Progenitor cell of endocrine pancreas (in vitro differentiated cells): ENCODE measurements around the gene CRELD2. TPM values are rescaled to one million over a fixed set of nuclear protein-coding genes. Genes with fewer than 3 reads are reported as not detected.

ENCODE experiments used
- DNase-seq: peaks from one replicate; pipeline ENCODE4 v3.0.0; 2021; ENCODE audit warnings: low spot score; ENCODE audit not compliant: unreplicated experiment
- H3K27ac Mint-ChIP-seq: 2 replicates; pipeline ENCODE4 v1.8.0; 2021; ENCODE audit warnings: mild to moderate bottlenecking, moderate library complexity, mixed read lengths
- H3K27me3 Mint-ChIP-seq: 2 replicates; pipeline ENCODE4 v1.8.0; 2021; ENCODE audit warnings: mixed read lengths
- H3K36me3 Mint-ChIP-seq: 2 replicates; pipeline ENCODE4 v1.8.0; 2022; ENCODE audit warnings: mixed read lengths; ENCODE audit not compliant: insufficient read depth
- H3K4me1 Mint-ChIP-seq: 2 replicates; pipeline ENCODE4 v1.8.0; 2021; ENCODE audit warnings: low read depth, mixed read lengths
- H3K4me3 Mint-ChIP-seq: 2 replicates; pipeline ENCODE4 v1.8.0; 2021; ENCODE audit warnings: low read depth, mild to moderate bottlenecking, moderate library complexity, mixed read lengths
- H3K9me3 Mint-ChIP-seq: 2 replicates; pipeline ENCODE4 v1.8.0; 2021; ENCODE audit warnings: low read depth, mixed read lengths
- total RNA-seq: library from RNA; stranded (reverse); gene quantifications from 2 replicates; pipeline ENCODE4 v1.2.1, GENCODE V29; 2021
- TF ChIP-seq, protein P1 (sequence below): fragments of 200-600 bp; sonication (generic); IDR thresholded peaks from one replicate; pipeline ENCODE4 v1.5.0; 2021; ENCODE audit warnings: antibody characterized with exemption, mild to moderate bottlenecking; ENCODE audit not compliant: unreplicated experiment

CRELD2 gene
- total RNA-seq, 1 donor from 2014 or later, result 42.2 TPM

DNA sequence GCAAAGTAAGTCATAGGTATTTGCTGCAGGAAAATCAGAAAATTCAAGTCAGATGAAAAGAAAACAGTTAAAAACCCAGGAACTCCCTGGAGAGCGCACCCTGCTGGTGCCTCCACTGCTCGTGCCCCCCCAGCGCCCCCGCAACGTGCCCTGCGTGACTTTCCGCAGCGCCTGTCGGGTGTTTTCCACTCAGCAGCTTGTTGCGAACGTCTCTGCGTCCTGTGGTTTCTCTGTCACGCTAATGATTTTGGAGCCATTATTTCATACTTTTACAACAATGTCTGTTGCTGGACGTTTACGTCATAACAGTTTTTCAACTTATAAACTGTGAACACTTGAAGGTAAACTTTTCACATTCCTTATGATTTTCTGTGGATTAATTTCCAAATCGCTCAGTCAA is 5.0 kb downstream of the CRELD2 start:
- no peak overlapping the region for H3K27ac Mint-ChIP-seq
- no peak overlapping the region for H3K4me3 Mint-ChIP-seq
- H3K27me3 Mint-ChIP-seq, result no peaks in the 10 kb centered on the region
- TF ChIP-seq, protein P1, sequence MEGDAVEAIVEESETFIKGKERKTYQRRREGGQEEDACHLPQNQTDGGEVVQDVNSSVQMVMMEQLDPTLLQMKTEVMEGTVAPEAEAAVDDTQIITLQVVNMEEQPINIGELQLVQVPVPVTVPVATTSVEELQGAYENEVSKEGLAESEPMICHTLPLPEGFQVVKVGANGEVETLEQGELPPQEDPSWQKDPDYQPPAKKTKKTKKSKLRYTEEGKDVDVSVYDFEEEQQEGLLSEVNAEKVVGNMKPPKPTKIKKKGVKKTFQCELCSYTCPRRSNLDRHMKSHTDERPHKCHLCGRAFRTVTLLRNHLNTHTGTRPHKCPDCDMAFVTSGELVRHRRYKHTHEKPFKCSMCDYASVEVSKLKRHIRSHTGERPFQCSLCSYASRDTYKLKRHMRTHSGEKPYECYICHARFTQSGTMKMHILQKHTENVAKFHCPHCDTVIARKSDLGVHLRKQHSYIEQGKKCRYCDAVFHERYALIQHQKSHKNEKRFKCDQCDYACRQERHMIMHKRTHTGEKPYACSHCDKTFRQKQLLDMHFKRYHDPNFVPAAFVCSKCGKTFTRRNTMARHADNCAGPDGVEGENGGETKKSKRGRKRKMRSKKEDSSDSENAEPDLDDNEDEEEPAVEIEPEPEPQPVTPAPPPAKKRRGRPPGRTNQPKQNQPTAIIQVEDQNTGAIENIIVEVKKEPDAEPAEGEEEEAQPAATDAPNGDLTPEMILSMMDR, result no peak
- DNase-seq, result no peak
- H3K9me3 Mint-ChIP-seq, result no peaks in the 10 kb centered on the region
- peaks cover 3% of the 10 kb centered on the region for H3K4me1 Mint-ChIP-seq
- H3K36me3 Mint-ChIP-seq, result peaks cover 4% of the 10 kb centered on the region

DNA sequence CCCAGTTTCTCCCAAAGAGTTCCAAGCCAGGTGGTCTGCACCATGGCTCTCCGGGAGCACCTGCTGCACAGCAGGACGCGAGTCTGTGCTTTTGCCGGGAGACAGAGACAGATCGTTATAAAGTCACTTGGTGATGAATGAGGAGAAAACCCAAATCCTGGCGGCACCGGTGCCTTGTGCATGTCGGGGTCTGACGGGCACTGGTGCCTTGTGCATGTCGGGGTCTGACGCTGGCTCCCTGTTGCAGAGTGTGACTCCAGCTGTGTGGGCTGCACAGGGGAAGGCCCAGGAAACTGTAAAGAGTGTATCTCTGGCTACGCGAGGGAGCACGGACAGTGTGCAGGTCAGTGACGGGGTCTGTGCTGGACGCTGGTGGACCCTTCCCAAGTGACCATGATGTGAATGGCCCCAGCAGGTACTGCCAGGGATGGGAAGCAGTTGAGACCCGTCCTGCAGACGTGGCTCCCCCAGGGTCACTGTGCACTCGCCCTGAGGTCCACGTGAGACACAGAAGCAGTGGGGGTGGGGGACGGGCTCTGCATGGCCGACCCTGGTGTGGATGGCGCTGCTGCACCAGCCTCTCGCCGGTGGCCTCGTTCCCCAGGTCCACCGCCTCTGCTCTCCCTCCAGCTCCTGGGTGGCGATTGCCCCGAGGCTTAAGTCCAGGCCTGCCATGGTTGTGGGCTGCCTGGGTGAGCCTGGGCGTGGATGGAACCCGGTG is 5.8 kb downstream of the CRELD2 start:
- Mint-ChIP-seq H3K27me3 (no peaks in the 10 kb centered on the region), H3K4me3 (no peak overlapping the region), H3K27ac (no peak overlapping the region), H3K4me1 (peaks cover 3% of the 10 kb centered on the region), H3K36me3 (peaks cover 4% of the 10 kb centered on the region), H3K9me3 (no peaks in the 10 kb centered on the region)
- DNase-seq, result no peak
- TF ChIP-seq, protein P1, result no peak

DNA sequence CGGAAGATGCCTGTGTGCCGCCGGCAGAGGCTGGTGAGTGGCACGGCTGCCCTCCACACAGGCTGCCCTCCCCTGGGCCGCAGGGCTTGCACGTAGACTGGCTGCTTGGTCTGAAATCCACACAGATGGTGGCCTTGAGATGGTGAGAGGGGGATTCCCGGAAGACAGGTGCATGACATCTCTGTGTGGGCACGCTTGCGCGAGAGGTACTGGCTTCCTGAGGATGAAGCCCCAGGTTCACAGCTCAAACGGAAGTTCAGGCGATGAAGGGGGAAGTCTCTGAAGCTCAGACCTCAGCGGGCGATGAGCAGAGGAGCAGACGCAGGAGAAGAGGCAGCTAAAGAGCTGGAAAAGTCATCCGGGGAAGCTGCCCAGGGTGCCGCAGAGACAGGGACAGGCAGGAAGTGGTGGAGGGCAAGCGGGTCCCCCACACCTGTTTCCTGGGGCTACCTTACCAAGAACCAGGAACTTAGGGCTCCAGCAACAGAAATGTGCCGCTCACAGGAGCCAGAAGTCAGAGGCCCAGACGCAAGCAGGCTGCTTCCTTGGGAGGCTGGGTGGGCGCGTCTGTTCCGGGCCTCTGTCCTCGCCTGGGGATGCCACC is 7.2 kb downstream of the CRELD2 start:
- TF ChIP-seq, protein P1, result no peak
- H3K36me3 Mint-ChIP-seq, result peaks cover 4% of the 10 kb centered on the region
- H3K4me3 Mint-ChIP-seq, result no peak overlapping the region
- peaks cover 6% of the 10 kb centered on the region for H3K27me3 Mint-ChIP-seq
- H3K9me3 Mint-ChIP-seq, result no peaks in the 10 kb centered on the region
- H3K4me1 Mint-ChIP-seq, result no peaks in the 10 kb centered on the region
- H3K27ac Mint-ChIP-seq, result no peak overlapping the region
- no peak for DNase-seq

DNA sequence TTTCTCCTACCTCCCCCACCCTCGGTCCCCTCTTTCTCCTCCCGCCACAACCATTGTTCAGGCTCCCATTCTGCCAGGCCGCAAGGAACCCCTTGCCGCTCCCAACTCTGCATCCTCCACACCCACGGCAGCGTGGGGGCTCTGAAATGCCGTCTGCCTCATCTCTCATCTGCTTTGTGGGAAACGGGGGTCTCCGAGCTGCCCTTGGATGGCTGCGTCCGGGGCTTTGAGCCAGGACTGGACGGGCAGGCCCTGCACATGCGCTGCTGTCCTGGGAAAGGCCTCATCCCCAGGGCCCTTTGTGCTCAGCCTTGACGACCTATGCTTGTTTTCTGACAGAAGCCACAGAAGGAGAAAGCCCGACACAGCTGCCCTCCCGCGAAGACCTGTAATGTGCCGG is 8.5 kb downstream of the CRELD2 start:
- Mint-ChIP-seq H3K27ac (peak overlapping the region; percentile 3), H3K4me3 (no peak overlapping the region), H3K27me3 (peaks cover 13% of the 10 kb centered on the region), H3K36me3 (peaks cover 4% of the 10 kb centered on the region), H3K4me1 (no peaks in the 10 kb centered on the region), H3K9me3 (no peaks in the 10 kb centered on the region)
- TF ChIP-seq, protein P1, result no peak
- DNase-seq, result no peak

DNA sequence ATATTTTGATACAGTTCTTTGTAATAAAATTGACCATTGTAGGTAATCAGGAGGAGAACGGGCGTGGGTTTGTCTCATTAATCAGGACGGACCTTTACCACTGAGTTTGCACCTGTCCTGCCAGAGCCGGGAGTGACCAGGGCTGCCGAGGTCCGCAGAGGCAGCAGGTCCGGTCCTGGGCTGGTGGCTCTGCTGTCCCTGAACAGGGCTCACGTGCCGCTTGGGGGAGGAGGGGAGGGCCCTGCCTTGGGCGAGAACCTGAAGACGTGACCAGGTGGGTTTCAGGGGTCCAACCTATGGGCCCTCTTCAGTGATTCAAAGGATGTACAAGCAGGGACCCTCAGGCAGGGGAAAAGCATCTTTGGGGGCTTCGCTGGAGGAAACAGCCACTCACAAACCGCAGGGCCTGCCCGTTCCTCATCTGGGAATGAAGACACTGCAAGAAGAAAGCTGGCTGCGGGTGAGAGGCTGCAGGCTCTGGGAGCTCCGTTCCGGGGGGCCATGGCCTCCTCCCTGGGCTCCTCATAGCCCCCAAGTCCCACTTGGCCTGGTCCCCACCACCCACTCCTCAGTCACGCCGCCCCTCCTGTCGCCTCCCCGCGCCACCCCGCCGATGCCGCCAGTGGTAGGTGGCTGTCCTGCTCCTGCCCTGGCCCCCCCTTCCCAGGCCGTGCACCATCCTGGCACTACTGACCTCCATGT is 9.2 kb downstream of the CRELD2 start:
- Mint-ChIP-seq H3K4me3 (no peak overlapping the region), H3K27ac (no peak overlapping the region), H3K36me3 (peaks cover 4% of the 10 kb centered on the region), H3K27me3 (peaks cover 13% of the 10 kb centered on the region), H3K9me3 (no peaks in the 10 kb centered on the region), H3K4me1 (no peaks in the 10 kb centered on the region)
- DNase-seq, result no peak
- TF ChIP-seq, protein P1, result no peak
